MM.1S (cell line): Measurements from ENCODE around the gene ITGA2B.

Experiments
- EZH2 ChIP-seq: fragments of 300-600 bp; sonication (generic); optimal IDR thresholded peaks from 2 replicates; pipeline ENCODE3; 2017; ENCODE audit warnings: low read depth, mild to moderate bottlenecking, antibody characterized with exemption, low read length, mixed read lengths
- TF ChIP-seq, protein P1 (sequence below): fragments of 300-600 bp; sonication (generic); IDR thresholded peaks from 2 replicates; pipeline ENCODE4 v1.5.1; 2016; ENCODE audit warnings: antibody characterized with exemption, low read length, mixed read lengths

DNA sequence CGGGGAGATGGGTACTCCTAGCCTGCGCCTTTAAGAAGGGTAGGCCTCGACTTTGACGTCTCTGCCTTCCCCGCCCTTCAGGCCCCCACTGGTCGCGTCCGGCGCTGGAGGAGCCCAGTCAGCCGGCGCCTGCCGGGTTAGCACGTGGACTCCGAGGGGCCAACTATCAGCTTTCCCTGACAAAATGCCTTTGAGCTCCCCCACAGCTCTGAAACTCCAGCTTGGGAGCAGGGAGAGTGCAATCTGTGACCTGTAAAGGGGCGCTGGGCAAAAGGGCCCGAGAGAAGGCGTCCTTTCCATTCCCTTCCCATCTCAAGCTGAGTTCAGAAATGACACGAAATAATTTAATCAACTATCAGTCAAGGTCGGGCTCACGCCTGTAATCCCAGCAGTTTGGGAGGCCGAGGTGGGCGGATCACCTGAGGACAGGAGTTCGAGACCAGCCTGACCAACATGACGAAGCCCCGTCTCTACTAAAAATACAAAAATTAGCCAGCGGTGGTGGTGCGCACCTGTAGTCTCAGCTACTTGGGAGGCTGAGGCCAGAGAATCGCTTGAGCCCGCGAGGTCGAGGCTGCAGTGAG, 62.5 kb downstream of the ITGA2B start:
- TF ChIP-seq, protein P1, sequence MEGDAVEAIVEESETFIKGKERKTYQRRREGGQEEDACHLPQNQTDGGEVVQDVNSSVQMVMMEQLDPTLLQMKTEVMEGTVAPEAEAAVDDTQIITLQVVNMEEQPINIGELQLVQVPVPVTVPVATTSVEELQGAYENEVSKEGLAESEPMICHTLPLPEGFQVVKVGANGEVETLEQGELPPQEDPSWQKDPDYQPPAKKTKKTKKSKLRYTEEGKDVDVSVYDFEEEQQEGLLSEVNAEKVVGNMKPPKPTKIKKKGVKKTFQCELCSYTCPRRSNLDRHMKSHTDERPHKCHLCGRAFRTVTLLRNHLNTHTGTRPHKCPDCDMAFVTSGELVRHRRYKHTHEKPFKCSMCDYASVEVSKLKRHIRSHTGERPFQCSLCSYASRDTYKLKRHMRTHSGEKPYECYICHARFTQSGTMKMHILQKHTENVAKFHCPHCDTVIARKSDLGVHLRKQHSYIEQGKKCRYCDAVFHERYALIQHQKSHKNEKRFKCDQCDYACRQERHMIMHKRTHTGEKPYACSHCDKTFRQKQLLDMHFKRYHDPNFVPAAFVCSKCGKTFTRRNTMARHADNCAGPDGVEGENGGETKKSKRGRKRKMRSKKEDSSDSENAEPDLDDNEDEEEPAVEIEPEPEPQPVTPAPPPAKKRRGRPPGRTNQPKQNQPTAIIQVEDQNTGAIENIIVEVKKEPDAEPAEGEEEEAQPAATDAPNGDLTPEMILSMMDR: no peak
- no peak for TF ChIP-seq EZH2
